HEK293T (cell line): ENCODE results near the gene LCN15.

Source experiments
- BHLHE40 ChIP-seq: fragments of 450-650 bp; IDR thresholded peaks from 2 replicates; pipeline ENCODE4 v1.6.1; 2016; ENCODE audit warnings: mild to moderate bottlenecking, moderate library complexity, borderline replicate concordance
- CTBP1 ChIP-seq: fragments of 450-650 bp; IDR thresholded peaks from 2 replicates; pipeline ENCODE4 v1.6.1; 2016; ENCODE audit warnings: borderline replicate concordance
- ELF4 ChIP-seq: fragments of 450-650 bp; IDR thresholded peaks from 2 replicates; pipeline ENCODE4 v1.6.1; 2017; ENCODE audit warnings: antibody characterized with exemption
- FOXA1 ChIP-seq: fragments of 450-650 bp; IDR thresholded peaks from 2 replicates; pipeline ENCODE4 v1.6.1; 2016; ENCODE audit warnings: mild to moderate bottlenecking
- FOXM1 ChIP-seq: fragments of 450-650 bp; IDR thresholded peaks from 2 replicates; pipeline ENCODE4 v1.6.1; 2017; ENCODE audit warnings: mild to moderate bottlenecking, borderline replicate concordance
- HDGF ChIP-seq: fragments of 450-650 bp; IDR thresholded peaks from 2 replicates; pipeline ENCODE4 v1.6.1; 2017; ENCODE audit warnings: antibody characterized with exemption, borderline replicate concordance
- LEF1 ChIP-seq: fragments of 450-650 bp; IDR thresholded peaks from 2 replicates; pipeline ENCODE4 v1.6.1; 2017; ENCODE audit warnings: mild to moderate bottlenecking, borderline replicate concordance
- NFRKB ChIP-seq: fragments of 450-650 bp; IDR thresholded peaks from 2 replicates; pipeline ENCODE4 v1.6.1; 2016; ENCODE audit warnings: mild to moderate bottlenecking, moderate library complexity
- PKNOX1 ChIP-seq: fragments of 450-650 bp; IDR thresholded peaks from 2 replicates; pipeline ENCODE4 v1.6.1; 2016
- SP1 ChIP-seq: fragments of 450-650 bp; IDR thresholded peaks from 2 replicates; pipeline ENCODE4 v1.6.1; 2017
- SUZ12 ChIP-seq: fragments of 450-650 bp; IDR thresholded peaks from 2 replicates; pipeline ENCODE4 v1.6.1; 2016; ENCODE audit warnings: mild to moderate bottlenecking
- TARDBP ChIP-seq: fragments of 450-650 bp; IDR thresholded peaks from 2 replicates; pipeline ENCODE4 v1.6.1; 2016
- ZNF384 ChIP-seq: fragments of 450-650 bp; IDR thresholded peaks from 2 replicates; pipeline ENCODE4 v1.6.1; 2016

DNA sequence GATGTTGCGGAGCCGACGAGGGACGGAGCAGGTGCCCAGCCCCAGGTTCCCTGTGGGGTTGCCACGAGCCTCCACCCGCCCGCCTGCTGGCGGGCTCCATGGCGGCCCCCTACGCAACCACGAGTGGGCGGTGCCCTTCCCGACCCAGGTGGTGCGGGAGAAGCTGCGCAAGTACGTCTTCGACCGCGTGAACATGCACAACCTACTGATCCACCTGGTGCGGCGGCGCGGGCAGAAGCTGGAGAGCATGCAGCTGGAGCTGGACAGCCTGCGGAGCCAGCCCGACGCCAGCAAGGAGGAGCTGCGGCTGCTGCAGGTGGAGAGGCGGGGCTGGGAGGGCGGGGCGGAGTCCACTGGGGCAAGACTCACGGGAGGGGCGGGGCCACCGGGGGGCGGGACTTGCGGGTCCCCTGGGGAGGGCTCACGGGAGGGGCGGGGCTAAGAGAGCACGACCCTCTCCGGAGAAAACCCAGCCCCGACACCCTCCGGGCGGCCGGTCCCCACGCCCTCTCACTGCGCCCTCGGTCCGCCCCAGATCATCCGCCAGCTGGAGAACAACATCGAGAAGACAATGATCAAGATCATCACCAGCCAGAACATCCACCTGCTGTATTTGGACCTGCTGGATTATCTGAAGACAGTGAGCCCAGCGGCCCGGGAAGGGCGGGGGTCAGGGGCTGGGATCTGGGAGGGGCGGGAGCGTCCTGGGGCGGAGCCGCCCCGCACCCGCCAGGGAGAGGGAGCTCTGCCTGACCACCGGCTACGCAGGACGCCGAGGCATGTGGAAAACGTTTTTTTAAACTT, 35.7 kb upstream of the LCN15 start:
- TF ChIP-seq FOXM1 = no peak
- TF ChIP-seq NFRKB = no peak
- TF ChIP-seq ZNF384 = no peak
- TF ChIP-seq LEF1 = no peak
- no peak for TF ChIP-seq TARDBP
- no peak for TF ChIP-seq CTBP1
- TF ChIP-seq PKNOX1 = no peak
- TF ChIP-seq SUZ12 = no peak
- TF ChIP-seq SP1 = no peak
- no peak for TF ChIP-seq HDGF
- TF ChIP-seq ELF4 = no peak
- no peak for TF ChIP-seq FOXA1
- TF ChIP-seq BHLHE40 = no peak
